Renal pelvis (tissue), 4 donors: ENCODE results near the gene TMPRSS11E. TPM values are rescaled to one million over a fixed set of nuclear protein-coding genes. Genes with fewer than 3 reads are reported as not detected.
"Not testable (repeated sequence)": the region's sequence is repeated elsewhere in the genome, so short reads cannot be mapped to it uniquely, and the experiment has no call there.

Experiments used
- DNase-seq: peaks from one replicate; pipeline ENCODE4 v3.0.0-alpha.2; 2013
- polyA plus RNA-seq, 3 donors: library from polyadenylated mRNA; unstranded; fragments of 120-200 nt; gene quantifications; one replicate each; pipeline ENCODE4 v1.2.1, GENCODE V29; 2013; ENCODE audit not compliant: insufficient read length in 3 of 3

The TMPRSS11E gene
- polyA plus RNA-seq, 3 donors: 0.08 to 0.21 TPM; not detected in 1

GRCh38 chr4:68461790-68462189 is 14.5 kb downstream of the TMPRSS11E start:
- no peak for DNase-seq

GRCh38 chr4:68462691-68463090 is 15.4 kb downstream of the TMPRSS11E start:
- no peak for DNase-seq

GRCh38 chr4:68463796-68464195 is 16.5 kb downstream of the TMPRSS11E start:
- DNase-seq: no peak

- DNase-seq: no peak
These were observed 17.8 kb downstream of the TMPRSS11E start for GRCh38 chr4:68465058-68465457.

- no peak for DNase-seq
These were observed 18.9 kb downstream of the TMPRSS11E start for GRCh38 chr4:68466185-68466584.

GRCh38 chr4:68466751-68467150 is 19.5 kb downstream of the TMPRSS11E start:
- DNase-seq: no peak

GRCh38 chr4:68469482-68469881 is 22.2 kb downstream of the TMPRSS11E start:
- no peak for DNase-seq

- DNase-seq: no peak
These were observed 28.9 kb downstream of the TMPRSS11E start for GRCh38 chr4:68476191-68476590.

GRCh38 chr4:68489338-68489737 is 42.1 kb downstream of the TMPRSS11E start:
- no peak for DNase-seq

- DNase-seq: no peak
These were observed 43.7 kb downstream of the TMPRSS11E start for GRCh38 chr4:68490826-68491457.

- no peak for DNase-seq
These were observed 47.4 kb downstream of the TMPRSS11E start for GRCh38 chr4:68494688-68495087.

- peak; percentile 62 for DNase-seq
These were observed 51.2 kb downstream of the TMPRSS11E start for GRCh38 chr4:68498413-68499007.

- no peak for DNase-seq
These were observed 51.8 kb downstream of the TMPRSS11E start for GRCh38 chr4:68499021-68499420.

GRCh38 chr4:68503462-68503861 is 56.2 kb downstream of the TMPRSS11E start:
- DNase-seq: not testable (repeated sequence)

- not testable (repeated sequence) for DNase-seq
These were observed 57.6 kb downstream of the TMPRSS11E start for GRCh38 chr4:68504836-68505235.

GRCh38 chr4:68505452-68505851 is 58.2 kb downstream of the TMPRSS11E start:
- not testable (repeated sequence) for DNase-seq

- DNase-seq: no peak
These were observed 71.6 kb downstream of the TMPRSS11E start for GRCh38 chr4:68518889-68519288.

GRCh38 chr4:68520985-68521384 is 73.7 kb downstream of the TMPRSS11E start:
- DNase-seq: no peak

GRCh38 chr4:68522232-68522631 is 75.0 kb downstream of the TMPRSS11E start:
- peak; percentile 9 for DNase-seq

- DNase-seq: no peak
These were observed 88.7 kb downstream of the TMPRSS11E start for GRCh38 chr4:68535974-68536373.

GRCh38 chr4:68536375-68536774 is 89.1 kb downstream of the TMPRSS11E start:
- DNase-seq: no peak

GRCh38 chr4:68542742-68543141 is 95.5 kb downstream of the TMPRSS11E start:
- DNase-seq: not testable (repeated sequence)
